Colonic mucosa (tissue), 4 donors: ENCODE data around the gene PFKL. TPM values are rescaled to one million over a fixed set of nuclear protein-coding genes. Genes with fewer than 3 reads are reported as not detected.

ENCODE experiments used
- DNase-seq: peaks from one replicate; pipeline ENCODE4 v3.0.0-alpha.2; 2020
- H3K27ac ChIP-seq: fragments of 200-600 bp; one replicate; pipeline ENCODE4 v1.8.0; 2021
- H3K27me3 ChIP-seq: fragments of 200-600 bp; one replicate; pipeline ENCODE4 v1.8.0; 2021
- H3K36me3 ChIP-seq: fragments of 200-600 bp; one replicate; pipeline ENCODE4 v1.8.0; 2021
- H3K4me1 ChIP-seq: fragments of 200-600 bp; one replicate; pipeline ENCODE4 v1.8.0; 2021; ENCODE audit warnings: mild to moderate bottlenecking
- H3K4me3 ChIP-seq: fragments of 200-600 bp; one replicate; pipeline ENCODE4 v1.8.0; 2021
- H3K9ac ChIP-seq, 2 donors: one replicate each; pipeline ENCODE4 v1.7.0; 2013; ENCODE audit warnings: control low read depth in 2 of 2, low read depth in 2 of 2, low read length in 2 of 2
- H3K9me3 ChIP-seq: fragments of 200-600 bp; one replicate; pipeline ENCODE4 v1.8.0; 2021
- intact Hi-C: fragments of 100-400 bp; cut with DNase I; formaldehyde crosslinking; loops from one replicate; pipeline ENCODE4 v1.14.1; 2022
- total RNA-seq, 2 donors: library from RNA; stranded (reverse); fragmentation: NEBNext Ultra II Directional in 1 of 2; extraction: Animal tissue kit (Norgen Biotek cat#: 25700) in 1 of 2; gene quantifications; one replicate each; pipeline ENCODE4 v1.2.1, GENCODE V29; 2021
- TF ChIP-seq, protein P1 (sequence below): fragments of 200-600 bp; IDR thresholded peaks from one replicate; pipeline ENCODE4 v1.8.0; 2022; ENCODE audit warnings: antibody characterized with exemption, mild to moderate bottlenecking
- donor health status: healthy.
- donor health status: DM: no; HTN: no; CAD: no.
- donor health status: DM: no; HTN: no; CAD: no.

Gene PFKL
- total RNA-seq, 2 donors from 2014 or later = 300 to 332 TPM

DNA sequence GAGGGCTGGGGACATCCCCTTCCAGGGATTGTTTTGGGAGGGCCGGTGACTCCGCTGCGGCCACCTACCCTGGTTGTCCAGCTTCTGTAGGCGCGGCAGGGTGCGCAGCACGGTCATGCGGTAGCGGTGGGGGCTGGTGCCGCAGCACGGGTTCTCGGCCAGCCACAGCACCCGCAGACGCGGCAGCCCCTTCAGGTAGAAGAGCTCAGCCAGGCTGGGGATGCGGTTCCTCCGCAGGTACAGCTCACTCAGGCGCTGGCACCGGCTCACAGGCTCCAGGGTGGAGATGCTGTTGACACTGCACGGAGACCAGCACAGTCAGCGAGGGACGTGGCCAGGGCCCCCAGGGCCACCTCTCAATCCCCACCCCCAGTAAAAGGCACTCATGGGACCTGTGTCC is 33.1 kb downstream of the PFKL start:
- no peaks in the 10 kb centered on the region for H3K9me3 ChIP-seq
- no peaks in the 10 kb centered on the region for H3K27me3 ChIP-seq
- H3K36me3 ChIP-seq = no peaks in the 10 kb centered on the region
- no peak overlapping the region for H3K9ac ChIP-seq
- TF ChIP-seq, protein P1, sequence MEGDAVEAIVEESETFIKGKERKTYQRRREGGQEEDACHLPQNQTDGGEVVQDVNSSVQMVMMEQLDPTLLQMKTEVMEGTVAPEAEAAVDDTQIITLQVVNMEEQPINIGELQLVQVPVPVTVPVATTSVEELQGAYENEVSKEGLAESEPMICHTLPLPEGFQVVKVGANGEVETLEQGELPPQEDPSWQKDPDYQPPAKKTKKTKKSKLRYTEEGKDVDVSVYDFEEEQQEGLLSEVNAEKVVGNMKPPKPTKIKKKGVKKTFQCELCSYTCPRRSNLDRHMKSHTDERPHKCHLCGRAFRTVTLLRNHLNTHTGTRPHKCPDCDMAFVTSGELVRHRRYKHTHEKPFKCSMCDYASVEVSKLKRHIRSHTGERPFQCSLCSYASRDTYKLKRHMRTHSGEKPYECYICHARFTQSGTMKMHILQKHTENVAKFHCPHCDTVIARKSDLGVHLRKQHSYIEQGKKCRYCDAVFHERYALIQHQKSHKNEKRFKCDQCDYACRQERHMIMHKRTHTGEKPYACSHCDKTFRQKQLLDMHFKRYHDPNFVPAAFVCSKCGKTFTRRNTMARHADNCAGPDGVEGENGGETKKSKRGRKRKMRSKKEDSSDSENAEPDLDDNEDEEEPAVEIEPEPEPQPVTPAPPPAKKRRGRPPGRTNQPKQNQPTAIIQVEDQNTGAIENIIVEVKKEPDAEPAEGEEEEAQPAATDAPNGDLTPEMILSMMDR = no peak
- H3K27ac ChIP-seq = no peak overlapping the region
- no peak overlapping the region for H3K4me3 ChIP-seq
- intact Hi-C loops = no loop called here
- no peaks in the 10 kb centered on the region for H3K4me1 ChIP-seq
- DNase-seq = no peak

DNA sequence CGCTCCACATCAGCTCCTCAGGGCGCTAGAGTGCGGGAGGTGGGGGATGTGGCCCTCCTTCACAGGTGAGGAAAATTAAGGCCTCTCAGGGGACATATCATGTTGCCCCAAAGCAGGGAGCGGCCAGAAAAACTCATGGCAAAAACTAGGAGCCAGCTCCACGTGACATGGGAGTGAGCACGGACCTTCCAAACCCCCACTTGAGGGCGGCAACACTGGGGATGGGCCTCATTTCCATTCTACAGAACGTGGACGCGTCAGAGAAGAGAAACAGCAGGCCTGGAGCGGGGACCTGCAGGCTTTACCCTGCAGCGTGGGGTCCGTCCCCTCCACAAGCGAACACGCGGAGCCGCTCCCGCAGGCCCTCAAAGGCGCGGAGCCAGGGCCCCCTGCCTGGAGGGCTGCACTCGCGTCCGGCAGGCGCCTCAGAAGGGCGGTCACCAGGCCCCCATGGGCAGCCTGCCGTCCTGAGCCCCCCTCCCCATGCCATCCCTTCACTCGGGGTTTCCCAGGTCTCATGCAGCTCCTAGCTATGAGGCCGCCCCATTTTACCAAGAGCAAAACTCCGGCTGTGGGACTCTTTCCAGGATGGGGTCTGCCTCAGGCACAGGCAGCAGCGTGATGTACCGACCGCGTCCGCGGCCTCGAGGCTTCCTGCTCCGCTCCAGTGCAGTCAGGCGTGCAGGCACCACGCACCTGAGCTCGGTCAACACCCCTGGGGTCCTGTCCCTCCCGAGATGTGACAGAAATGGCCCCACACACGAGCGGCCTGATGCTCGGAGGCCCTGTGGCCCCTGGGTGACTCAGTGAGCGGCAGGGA is 33.9 kb downstream of the PFKL start:
- no peak for DNase-seq
- Histone ChIP-seq H3K27me3 (no peaks in the 10 kb centered on the region), H3K9me3 (no peaks in the 10 kb centered on the region), H3K27ac (no peak overlapping the region), H3K9ac (no peak overlapping the region), H3K4me1 (no peaks in the 10 kb centered on the region), H3K4me3 (no peak overlapping the region), H3K36me3 (no peaks in the 10 kb centered on the region)
- intact Hi-C loops = no loop called here
- TF ChIP-seq, protein P1 = no peak

DNA sequence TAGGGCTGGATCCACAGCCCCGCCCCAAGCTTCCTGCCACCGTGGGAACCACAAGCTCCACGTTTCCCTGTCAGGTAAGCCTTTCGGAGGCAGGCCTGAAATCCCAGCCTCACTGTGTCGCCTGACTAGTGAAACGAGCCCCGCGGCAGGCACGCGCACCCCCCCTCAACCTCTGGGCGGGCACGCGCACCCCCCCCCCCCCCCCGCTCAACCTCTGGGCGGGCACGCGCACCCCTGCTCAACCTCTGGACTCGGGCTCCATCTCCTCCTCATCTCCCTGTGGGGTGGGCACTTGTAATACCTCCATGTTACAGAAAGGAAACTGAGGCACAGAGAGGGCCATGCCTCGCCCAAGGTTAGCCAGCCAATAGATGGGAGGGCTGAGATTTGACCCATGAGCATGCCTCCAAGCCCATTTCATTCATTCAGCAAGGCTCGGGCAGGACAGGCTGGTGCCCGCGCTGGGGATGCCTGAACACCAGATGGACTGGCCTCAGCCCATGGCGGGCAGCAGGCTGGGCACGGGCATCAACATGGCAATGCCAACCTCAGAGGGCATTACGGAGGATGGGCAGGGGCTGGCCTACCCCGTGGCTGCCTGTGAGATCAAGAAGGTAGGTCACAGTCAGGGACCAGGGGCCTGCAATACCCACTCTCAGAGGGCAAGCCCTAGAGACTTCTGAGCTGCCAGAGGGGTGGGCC is 34.6 kb downstream of the PFKL start:
- H3K9me3 ChIP-seq = no peaks in the 10 kb centered on the region
- H3K36me3 ChIP-seq = no peaks in the 10 kb centered on the region
- no peak overlapping the region for H3K27ac ChIP-seq
- intact Hi-C loops = no loop called here
- H3K4me3 ChIP-seq = no peak overlapping the region
- no peak overlapping the region for H3K9ac ChIP-seq
- TF ChIP-seq, protein P1 = no peak
- no peaks in the 10 kb centered on the region for H3K4me1 ChIP-seq
- H3K27me3 ChIP-seq = no peaks in the 10 kb centered on the region
- no peak for DNase-seq

DNA sequence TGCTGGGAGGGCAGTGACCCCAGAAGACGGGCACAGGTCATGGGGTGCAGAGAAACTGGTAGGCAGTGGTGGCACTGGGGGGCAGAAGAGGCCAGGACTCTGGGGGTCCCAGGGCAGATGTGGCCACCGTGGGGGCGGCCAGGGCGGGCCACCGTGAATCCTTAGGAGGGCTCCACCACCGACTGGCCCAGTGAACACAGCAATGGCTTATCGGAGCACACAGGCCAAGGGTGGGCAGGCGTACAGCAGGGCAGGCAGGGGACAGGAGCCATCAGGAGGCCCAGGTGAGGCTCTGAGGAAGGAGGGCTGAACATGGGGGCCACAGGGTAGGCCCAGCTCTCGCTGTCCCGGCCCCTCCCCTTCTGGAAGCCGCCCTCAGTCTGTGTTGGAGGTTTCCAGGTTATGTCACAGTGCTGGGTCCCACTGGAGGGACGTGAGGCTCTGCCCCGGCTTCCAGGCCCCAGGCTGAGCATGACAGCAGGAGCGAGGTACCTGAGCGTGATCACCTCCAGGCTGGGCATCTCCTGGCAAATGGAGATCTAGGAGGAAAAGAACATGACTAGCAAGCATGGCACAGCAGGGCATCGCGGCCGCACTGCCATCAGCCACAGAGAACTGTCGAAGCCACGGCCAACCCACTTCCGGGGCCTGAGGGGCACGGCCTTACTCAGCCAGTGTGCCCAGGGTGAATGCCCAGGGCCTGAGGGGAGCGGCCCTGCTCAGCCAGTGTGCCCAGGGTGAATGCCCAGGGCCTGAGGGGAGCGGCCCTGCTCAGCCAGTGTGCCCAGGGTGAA is 35.6 kb downstream of the PFKL start:
- Histone ChIP-seq H3K9ac (no peak overlapping the region), H3K4me3 (no peak overlapping the region), H3K27ac (no peak overlapping the region), H3K9me3 (no peaks in the 10 kb centered on the region), H3K4me1 (no peaks in the 10 kb centered on the region), H3K36me3 (no peaks in the 10 kb centered on the region), H3K27me3 (no peaks in the 10 kb centered on the region)
- no peak for DNase-seq
- intact Hi-C loops = no loop called here
- TF ChIP-seq, protein P1 = no peak

DNA sequence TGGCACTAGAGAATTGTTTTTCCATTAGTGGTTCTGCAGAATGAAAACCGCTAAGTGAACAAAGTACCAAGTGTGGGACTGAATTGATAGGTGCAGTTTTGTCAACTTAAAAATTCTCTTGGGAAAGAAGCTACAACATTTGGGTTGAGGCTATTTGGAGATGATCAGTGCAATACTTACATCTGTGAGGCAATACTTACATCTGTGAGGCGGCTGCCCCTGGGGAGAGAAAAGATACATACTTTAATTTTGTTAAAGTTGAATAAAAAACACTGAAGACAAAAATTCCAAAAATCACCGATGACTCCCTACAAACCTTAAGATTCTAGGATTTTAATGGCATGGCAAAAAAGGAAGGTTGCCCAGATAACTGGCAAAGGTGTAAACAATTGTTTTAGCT is 37.6 kb downstream of the PFKL start:
- TF ChIP-seq, protein P1 = no peak
- Histone ChIP-seq H3K4me1 (no peaks in the 10 kb centered on the region), H3K27ac (no peak overlapping the region), H3K9ac (no peak overlapping the region), H3K4me3 (no peak overlapping the region), H3K9me3 (no peaks in the 10 kb centered on the region), H3K36me3 (no peaks in the 10 kb centered on the region), H3K27me3 (no peaks in the 10 kb centered on the region)
- intact Hi-C loops = no loop called here
- no peak for DNase-seq
